Gastrocnemius medialis (tissue), 4 donors: Measurements from ENCODE around the gene MARCHF11. TPM values are rescaled to one million over a fixed set of nuclear protein-coding genes. Genes with fewer than 3 reads are reported as not detected.

Experiments
- ATAC-seq, 2 donors: fragments of 150-250 bp; one replicate each; pipeline ENCODE4 v1.9.1; 2016
- DNase-seq, 2 donors: peaks; one replicate each; pipeline ENCODE4 v3.0.0-alpha.2; 2019
- H3K27ac ChIP-seq, 4 donors: fragments of 200-600 bp; sonication (generic); 1 replicate in 1 of 4; 2 replicates in 3 of 4; pipeline ENCODE4 v1.5.1; 2016 to 2018; ENCODE audit warnings: mild to moderate bottlenecking in 2 of 4, moderate library complexity in 1 of 4
- H3K27me3 ChIP-seq, 3 donors: fragments of 200-600 bp; sonication (generic) in 2 of 3; 1 replicate in 1 of 3; 2 replicates in 2 of 3; pipeline versions ENCODE4 v1.5.1 to v1.6.0; 2016 to 2019; ENCODE audit warnings: mild to moderate bottlenecking in 1 of 3, moderate library complexity in 1 of 3
- H3K36me3 ChIP-seq, 2 donors: fragments of 200-600 bp; sonication (generic) in 1 of 2; one replicate each; pipeline ENCODE4 v1.5.1; 2017 to 2018
- H3K4me1 ChIP-seq, 2 donors: fragments of 200-600 bp; sonication (generic) in 1 of 2; one replicate each; pipeline ENCODE4 v1.5.1; 2016 to 2017; ENCODE audit warnings: mild to moderate bottlenecking in 2 of 2
- H3K4me3 ChIP-seq, 4 donors: fragments of 200-600 bp; sonication (generic) in 3 of 4; 1 replicate in 1 of 4; 2 replicates in 3 of 4; pipeline ENCODE4 v1.5.1; 2016 to 2019; ENCODE audit warnings: mild to moderate bottlenecking in 2 of 4
- H3K9me3 ChIP-seq, 3 donors: fragments of 200-600 bp; sonication (generic) in 2 of 3; 1 replicate in 1 of 3; 2 replicates in 2 of 3; pipeline ENCODE4 v1.5.1; 2016 to 2019
- CTCF ChIP-seq, 5 experiments: fragments of 450-650 bp in 3 of 5; fragments of 200-600 bp in 2 of 5; sonication (generic) in 2 of 5; IDR thresholded peaks in 4 of 5; conservative IDR thresholded peaks in 1 of 5; 1 replicate in 4 of 5; 2 replicates in 1 of 5; pipeline ENCODE4 v1.5.1; 2016 to 2019; ENCODE audit warnings: antibody characterized with exemption in 5 of 5, mild to moderate bottlenecking in 3 of 5, moderate library complexity in 3 of 5
- POLR2A ChIP-seq, 2 donors: fragments of 450-650 bp; IDR thresholded peaks; one replicate each; pipeline ENCODE4 v1.6.1; 2017; ENCODE audit warnings: antibody characterized with exemption in 2 of 2, mild to moderate bottlenecking in 2 of 2, moderate library complexity in 2 of 2
- in situ Hi-C, 4 donors: fragments of 200-750 bp; cut with MboI; loops; one replicate each; pipeline versions ENCODE4 v1.15.0 to v1.8.0; 2017; ENCODE audit warnings: low sequenced_read_pairs in 4 of 4
- intact Hi-C: fragments of 100-400 bp; cut with DNase I; formaldehyde crosslinking; loops from one replicate; pipeline ENCODE4 v1.15.1; 2023; ENCODE audit warnings: low total_unique reads
- total RNA-seq, 4 donors: library from RNA; depleted of rRNA; stranded (reverse); fragments of >200 nt; gene quantifications; one replicate each; pipeline versions ENCODE4 v1.1.0 to v1.2.3, GENCODE V29; 2016

Gene MARCHF11
- total RNA-seq, 4 donors from 2014 or later = not detected

GRCh38 chr5:16140417-16140816 lies 39.2 kb downstream of the MARCHF11 start:
- ATAC-seq (no peak), DNase-seq (no peak)
- Histone ChIP-seq H3K27me3 (no peaks in the 10 kb centered on the region), H3K4me3 (no peak overlapping the region), H3K27ac (no peak overlapping the region), H3K36me3 (no peaks in the 10 kb centered on the region), H3K9me3 (no peaks in the 10 kb centered on the region), H3K4me1 (no peaks in the 10 kb centered on the region)
- TF ChIP-seq POLR2A (IDR thresholded peaks at IDR 0.05) (no peak), CTCF (IDR thresholded peaks at IDR 0.05 in 4 of 5, conservative IDR thresholded peaks at IDR 0.05 in 1 of 5) (no peak)
- intact Hi-C loops (no loop called here), in situ Hi-C loops (no loop called here)

GRCh38 chr5:16137177-16137576 lies 42.4 kb downstream of the MARCHF11 start:
- Histone ChIP-seq H3K27me3 (no peaks in the 10 kb centered on the region), H3K4me3 (no peak overlapping the region), H3K27ac (no peak overlapping the region), H3K9me3 (no peaks in the 10 kb centered on the region), H3K4me1 (no peaks in the 10 kb centered on the region), H3K36me3 (no peaks in the 10 kb centered on the region)
- TF ChIP-seq POLR2A (IDR thresholded peaks at IDR 0.05) (no peak), CTCF (IDR thresholded peaks at IDR 0.05 in 4 of 5, conservative IDR thresholded peaks at IDR 0.05 in 1 of 5) (no peak)
- intact Hi-C loops = no loop called here
- ATAC-seq = no peak
- DNase-seq = no peak
- in situ Hi-C loops = no loop called here

GRCh38 chr5:16135506-16135905 lies 44.1 kb downstream of the MARCHF11 start:
- DNase-seq (no peak), ATAC-seq (no peak)
- in situ Hi-C loops (no loop called here), intact Hi-C loops (no loop called here)
- Histone ChIP-seq H3K9me3 (no peaks in the 10 kb centered on the region), H3K36me3 (no peaks in the 10 kb centered on the region), H3K27ac (no peak overlapping the region), H3K4me3 (no peak overlapping the region), H3K27me3 (no peaks in the 10 kb centered on the region), H3K4me1 (no peaks in the 10 kb centered on the region)
- TF ChIP-seq CTCF (IDR thresholded peaks at IDR 0.05 in 4 of 5, conservative IDR thresholded peaks at IDR 0.05 in 1 of 5) (no peak), POLR2A (IDR thresholded peaks at IDR 0.05) (no peak)

GRCh38 chr5:16135003-16135402 lies 44.6 kb downstream of the MARCHF11 start:
- no peak for ATAC-seq
- TF ChIP-seq CTCF (IDR thresholded peaks at IDR 0.05 in 4 of 5, conservative IDR thresholded peaks at IDR 0.05 in 1 of 5) (no peak), POLR2A (IDR thresholded peaks at IDR 0.05) (no peak)

GRCh38 chr5:16134204-16134603 lies 45.4 kb downstream of the MARCHF11 start:
- intact Hi-C loops (no loop called here), in situ Hi-C loops (no loop called here)
- no peaks in the 10 kb centered on the region for H3K4me1 ChIP-seq
- TF ChIP-seq POLR2A (IDR thresholded peaks at IDR 0.05) (no peak), CTCF (IDR thresholded peaks at IDR 0.05 in 4 of 5, conservative IDR thresholded peaks at IDR 0.05 in 1 of 5) (no peak)
- no peak for ATAC-seq
- DNase-seq = no peak
- H3K36me3 ChIP-seq = no peaks in the 10 kb centered on the region
- no peaks in the 10 kb centered on the region for H3K9me3 ChIP-seq
- H3K27ac ChIP-seq = no peak overlapping the region
- no peaks in the 10 kb centered on the region for H3K27me3 ChIP-seq
- no peak overlapping the region for H3K4me3 ChIP-seq

More at GRCh38 chr5:16135003-16135402, 44.6 kb downstream of the MARCHF11 start:
- no peak overlapping the region for H3K27ac ChIP-seq
- no peak overlapping the region for H3K4me3 ChIP-seq
- intact Hi-C loops (no loop called here), in situ Hi-C loops (no loop called here)
- no peak for DNase-seq
- H3K27me3 ChIP-seq = no peaks in the 10 kb centered on the region
- H3K9me3 ChIP-seq = no peaks in the 10 kb centered on the region
- no peaks in the 10 kb centered on the region for H3K4me1 ChIP-seq
- no peaks in the 10 kb centered on the region for H3K36me3 ChIP-seq
